CD4-positive, alpha-beta T cell treated with Interleukin-6 at 100 ng/mL for 8 hours (primary cell): Measurements from ENCODE around the gene STOM.

ENCODE experiments used
- DNase-seq: peaks from one replicate; pipeline ENCODE4 v3.0.0-alpha.2; 2020; ENCODE audit warnings: mixed read lengths, low spot score

The STOM gene

GRCh38 chr9:121321016-121321503 lies 49.0 kb downstream of the STOM start:
- DNase-seq = peak; percentile 6

GRCh38 chr9:121319383-121319780 lies 50.7 kb downstream of the STOM start:
- DNase-seq = no peak

- no peak for DNase-seq
These were observed 51.2 kb downstream of the STOM start for GRCh38 chr9:121318631-121319382.

GRCh38 chr9:121317737-121318630 lies 52.1 kb downstream of the STOM start:
- no peak for DNase-seq

- no peak for DNase-seq
These were observed 53.1 kb downstream of the STOM start for GRCh38 chr9:121316852-121317373.

- no peak for DNase-seq
These were observed 53.7 kb downstream of the STOM start for GRCh38 chr9:121316378-121316777.

- no peak for DNase-seq
These were observed 56.4 kb downstream of the STOM start for GRCh38 chr9:121313458-121314152.

- no peak for DNase-seq
These were observed 57.9 kb downstream of the STOM start for GRCh38 chr9:121312169-121312568.

GRCh38 chr9:121310571-121310970 lies 59.5 kb downstream of the STOM start:
- no peak for DNase-seq

- no peak for DNase-seq
These were observed 60.1 kb downstream of the STOM start for GRCh38 chr9:121309833-121310425.

- DNase-seq = no peak
These were observed 60.9 kb downstream of the STOM start for GRCh38 chr9:121309171-121309570.

GRCh38 chr9:121308765-121309164 lies 61.3 kb downstream of the STOM start:
- DNase-seq = no peak

- DNase-seq = no peak
These were observed 62.1 kb downstream of the STOM start for GRCh38 chr9:121307976-121308375.

- no peak for DNase-seq
These were observed 64.6 kb downstream of the STOM start for GRCh38 chr9:121305269-121305994.

GRCh38 chr9:121304707-121305106 lies 65.3 kb downstream of the STOM start:
- DNase-seq = no peak

- no peak for DNase-seq
These were observed 66.3 kb downstream of the STOM start for GRCh38 chr9:121303456-121304451.

- no peak for DNase-seq
These were observed 67.3 kb downstream of the STOM start for GRCh38 chr9:121302786-121303185.

GRCh38 chr9:121302341-121302740 lies 67.7 kb downstream of the STOM start:
- no peak for DNase-seq

GRCh38 chr9:121301881-121302286 lies 68.2 kb downstream of the STOM start:
- no peak for DNase-seq
